H1 (cell line): ENCODE measurements around the gene GPR157. TPM values are rescaled to one million over a fixed set of nuclear protein-coding genes. Genes with fewer than 3 reads are reported as not detected.

Experiments
- CTCF ChIA-PET: fragments of 300-600 bp; sonication (Branson Sonifier 250); formaldehyde crosslinking; loops from one replicate; lab custom pipeline; 2021; ENCODE audit not compliant: partially characterized antibody; lab: Charles Lee
- POLR2A ChIA-PET: fragments of 300-600 bp; sonication (Branson Sonifier 250); formaldehyde crosslinking; loops from one replicate; lab custom pipeline; 2021; ENCODE audit warnings: inconsistent platforms; ENCODE audit not compliant: partially characterized antibody; lab: Charles Lee
- DNase-seq, 2 experiments: peaks; one replicate each; pipeline versions ENCODE4 v3.0.0 to v3.0.0-alpha.2; 2010 to 2022; ENCODE audit warnings: low spot score in 2 of 2, low read depth in 1 of 2, mixed read lengths in 1 of 2
- FAIRE-seq: peaks from 2 replicates; lab custom pipeline; 2011; peaks lifted over from hg19 to GRCh38; lab: Jason Lieb, UNC
- H2AFZ ChIP-seq: 2 replicates; pipeline ENCODE4 v1.8.1; 2012; ENCODE audit warnings: low read length, inconsistent platforms
- H2AK5ac ChIP-seq: 2 replicates; pipeline ENCODE4 v1.6.1; 2013; ENCODE audit warnings: low read depth, low read length
- H2BK120ac ChIP-seq: replicated peaks from 2 replicates; pipeline ENCODE3; 2013; ENCODE audit warnings: low read depth, low read length, inconsistent platforms
- H2BK12ac ChIP-seq: 2 replicates; pipeline ENCODE4 v1.6.1; 2013; ENCODE audit warnings: low read depth, low read length
- H2BK15ac ChIP-seq: 2 replicates; pipeline ENCODE4 v1.6.1; 2013; ENCODE audit warnings: low read length
- H2BK20ac ChIP-seq: 2 replicates; pipeline ENCODE4 v1.6.1; 2013; ENCODE audit warnings: low read length
- H2BK5ac ChIP-seq: 2 replicates; pipeline ENCODE4 v1.6.1; 2013; ENCODE audit warnings: low read depth, low read length
- H3K14ac ChIP-seq: 2 replicates; pipeline ENCODE4 v1.6.1; 2013; ENCODE audit warnings: inconsistent platforms; ENCODE audit not compliant: insufficient read length
- H3K18ac ChIP-seq: 2 replicates; pipeline ENCODE4 v1.6.1; 2013; ENCODE audit warnings: low read length; ENCODE audit errors: extremely low read depth
- H3K23ac ChIP-seq: 2 replicates; pipeline ENCODE4 v1.6.1; 2013; ENCODE audit warnings: inconsistent platforms; ENCODE audit not compliant: insufficient read length
- H3K23me2 ChIP-seq: 2 replicates; pipeline ENCODE4 v1.6.1; 2013; ENCODE audit warnings: low read depth, low read length
- H3K27ac ChIP-seq: 2 replicates; pipeline ENCODE4 v1.6.1; 2011; ENCODE audit warnings: low read depth, low read length, inconsistent platforms
- H3K27me3 ChIP-seq, 4 experiments: replicated peaks in 1 of 4; 1 replicate in 1 of 4; 2 replicates in 3 of 4; pipeline versions ENCODE4 v1.6.1 to v1.8.1; 2011 to 2013; ENCODE audit warnings: low read length in 3 of 4, mild to moderate bottlenecking in 3 of 4, inconsistent platforms in 2 of 4, mixed read lengths in 2 of 4, moderate library complexity in 1 of 4; ENCODE audit not compliant: control insufficient read depth in 3 of 4, insufficient read depth in 3 of 4; ENCODE audit errors: extremely low read depth in 1 of 4
- H3K36me3 ChIP-seq, 4 experiments: 2 replicates each; pipeline versions ENCODE4 v1.6.1 to v1.8.1; 2011 to 2013; ENCODE audit warnings: mild to moderate bottlenecking in 4 of 4, low read length in 3 of 4, moderate library complexity in 2 of 4, control low read depth in 1 of 4, inconsistent platforms in 1 of 4; ENCODE audit not compliant: insufficient read depth in 4 of 4, control insufficient read depth in 2 of 4
- H3K4ac ChIP-seq: replicated peaks from 2 replicates; pipeline ENCODE3; 2013; ENCODE audit warnings: low read length, low read depth, mixed read lengths, inconsistent platforms; ENCODE audit not compliant: insufficient read length
- H3K4me1 ChIP-seq, 4 experiments: replicated peaks in 1 of 4; 1 replicate in 1 of 4; 2 replicates in 3 of 4; pipeline versions ENCODE4 v1.6.1 to v1.8.1; 2011 to 2013; ENCODE audit warnings: low read length in 3 of 4, inconsistent platforms in 2 of 4, mixed read lengths in 1 of 4; ENCODE audit not compliant: insufficient read depth in 4 of 4, control insufficient read depth in 3 of 4
- H3K4me2 ChIP-seq, 2 experiments: 2 replicates each; pipeline versions ENCODE4 v1.6.1 to v1.8.1; 2011 to 2013; ENCODE audit warnings: low read depth in 2 of 2, low read length in 2 of 2, control low read depth in 1 of 2, inconsistent platforms in 1 of 2, mild to moderate bottlenecking in 1 of 2; ENCODE audit not compliant: insufficient read depth in 1 of 2
- H3K4me3 ChIP-seq, 4 experiments: fragments of 200-600, 300-600 bp in 1 of 4; sonication (generic), shearing (Covaris generic), sonication (Bioruptor Twin) in 1 of 4; 2 replicates each; pipeline versions ENCODE4 v1.5.1 to v1.8.1; 2011 to 2016; ENCODE audit warnings: low read length in 4 of 4, low read depth in 3 of 4, control low read depth in 2 of 4, inconsistent platforms in 2 of 4, mild to moderate bottlenecking in 2 of 4, mixed read lengths in 1 of 4, moderate library complexity in 1 of 4; ENCODE audit not compliant: insufficient read depth in 2 of 4; ENCODE audit errors: extremely low read depth in 1 of 4
- H3K56ac ChIP-seq: replicated peaks from 2 replicates; pipeline ENCODE3; 2013; ENCODE audit warnings: low read depth, mild to moderate bottlenecking, mixed read lengths, low read length, inconsistent platforms; ENCODE audit not compliant: insufficient read length
- H3K79me1 ChIP-seq: 2 replicates; pipeline ENCODE4 v1.6.1; 2013; ENCODE audit warnings: low read depth, low read length, control low read depth
- H3K79me2 ChIP-seq, 2 experiments: 2 replicates each; pipeline versions ENCODE4 v1.6.1 to v1.8.1; 2012 to 2013; ENCODE audit warnings: low read length in 2 of 2, mild to moderate bottlenecking in 2 of 2, inconsistent platforms in 1 of 2; ENCODE audit not compliant: insufficient read depth in 2 of 2, control insufficient read depth in 1 of 2
- H3K9ac ChIP-seq, 4 experiments: replicated peaks in 1 of 4; 1 replicate in 1 of 4; 2 replicates in 3 of 4; pipeline versions ENCODE4 v1.6.1 to v1.8.1; 2011 to 2013; ENCODE audit warnings: low read depth in 3 of 4, low read length in 3 of 4, control low read depth in 2 of 4, mild to moderate bottlenecking in 2 of 4, moderate library complexity in 2 of 4, inconsistent platforms in 1 of 4; ENCODE audit errors: extremely low read depth in 1 of 4
- H3K9me3 ChIP-seq, 2 experiments: 2 replicates each; pipeline versions ENCODE4 v1.6.1 to v1.8.1; 2012 to 2013; ENCODE audit warnings: mild to moderate bottlenecking in 2 of 2, moderate library complexity in 2 of 2, control low read depth in 1 of 2, inconsistent platforms in 1 of 2, low read depth in 1 of 2, low read length in 1 of 2, mixed read lengths in 1 of 2; ENCODE audit not compliant: insufficient read depth in 2 of 2
- H4K20me1 ChIP-seq, 2 experiments: replicated peaks in 1 of 2; 2 replicates each; pipeline versions ENCODE3 to v1.8.1; 2011 to 2013; ENCODE audit warnings: inconsistent platforms in 2 of 2, low read length in 2 of 2, mild to moderate bottlenecking in 1 of 2; ENCODE audit not compliant: insufficient read depth in 2 of 2, control insufficient read depth in 1 of 2
- H4K5ac ChIP-seq: 2 replicates; pipeline ENCODE4 v1.6.1; 2013; ENCODE audit warnings: low read length, low read depth, mixed read lengths, inconsistent platforms; ENCODE audit not compliant: insufficient read length
- H4K8ac ChIP-seq: 2 replicates; pipeline ENCODE4 v1.8.0; 2013; ENCODE audit warnings: mild to moderate bottlenecking, moderate library complexity, low read length, inconsistent platforms; ENCODE audit not compliant: insufficient read depth; ENCODE audit errors: extremely low read depth
- H4K91ac ChIP-seq: replicated peaks from 2 replicates; pipeline ENCODE3; 2013; ENCODE audit warnings: low read length, mixed read lengths, inconsistent platforms; ENCODE audit not compliant: insufficient read length
- BRCA1 ChIP-seq: IDR thresholded peaks from 2 replicates; pipeline ENCODE4 v1.6.1; 2012; ENCODE audit warnings: low read depth, low read length, improper control_type of control experiment
- CTCF ChIP-seq, 3 experiments: IDR thresholded peaks; 1 replicate in 2 of 3; 2 replicates in 1 of 3; pipeline versions ENCODE4 v1.5.1 to v1.6.1; 2011; ENCODE audit warnings: low read length in 3 of 3, mild to moderate bottlenecking in 3 of 3, inconsistent platforms in 2 of 3, low read depth in 1 of 3, moderate library complexity in 1 of 3; ENCODE audit not compliant: insufficient read depth in 1 of 3; ENCODE audit errors: control extremely low read depth in 1 of 3
- SIX5 ChIP-seq: IDR thresholded peaks from 2 replicates; pipeline ENCODE4 v1.6.1; 2011; ENCODE audit warnings: mild to moderate bottlenecking, low read depth, low read length
- TEAD4 ChIP-seq: IDR thresholded peaks from 2 replicates; pipeline ENCODE4 v1.6.1; 2012; ENCODE audit warnings: low read depth, low read length, inconsistent platforms, mixed read lengths
- WGBS, 2 experiments: shearing (Covaris generic) in 1 of 2; methylation state at CpG; one replicate each; pipeline versions ENCODE4 v1.1.6 to v1.1.7; 2013 to 2015; ENCODE audit warnings: low lambda C conversion rate in 2 of 2, mixed read lengths in 2 of 2, inconsistent platforms in 1 of 2, low coverage in 1 of 2, missing lambda C conversion rate in 1 of 2; ENCODE audit not compliant: insufficient replicate concordance in 2 of 2, insufficient coverage in 1 of 2, insufficient read length in 1 of 2; ENCODE audit errors: extremely low coverage in 1 of 2, missing lambda C conversion rate in 1 of 2; 5-methylcytosine and 5-hydroxymethylcytosine counted together
- polyA plus RNA-seq, 7 experiments: library from polyadenylated mRNA; depleted of rRNA in 3 of 7; stranded (reverse) in 5 of 7; unstranded in 2 of 7; fragments of >200 nt in 5 of 7; fragments of 200-250 nt in 2 of 7; gene quantifications; 1 replicate in 5 of 7; 2 replicates in 1 of 7; 4 replicates in 1 of 7; pipeline versions ENCODE4 v1.2.1 to v1.2.3, GENCODE V29; 2011 to 2013; ENCODE audit warnings: missing spikeins in 2 of 7, mixed read lengths in 2 of 7
- total RNA-seq: library from RNA; stranded (reverse); fragmentation: NEBNext Ultra II Directional; extraction: Animal tissue kit (Norgen Biotek cat#: 25700); gene quantifications from 2 replicates; pipeline ENCODE4 v1.2.1, GENCODE V29; 2021

The GPR157 gene
- total and polyA plus RNA-seq, 2 of the 8 experiments (the other 6 are each of a cell fraction or from before 2014, with no cell fraction given): 1.0 to 11.0 TPM

- Histone ChIP-seq H3K4ac (no peak overlapping the region), H2BK120ac (no peak overlapping the region), H3K9me3 (no peaks in the 10 kb centered on the region), H3K79me1 (no peaks in the 10 kb centered on the region; the same call in 1 of the 2 replicates), H3K14ac (no peak overlapping the region), H3K4me3 (no peak overlapping the region), H3K27me3 (no peaks in the 10 kb centered on the region), H2AK5ac (no peak overlapping the region), H2AFZ (no peak overlapping the region), H3K9ac (no peak overlapping the region), H4K8ac (no peak overlapping the region), H2BK20ac (no peak overlapping the region), H3K79me2 (no peaks in the 10 kb centered on the region), H2BK5ac (no peak overlapping the region), H2BK12ac (no peak overlapping the region), H3K4me2 (no peak overlapping the region), H4K20me1 (peaks cover 0 to 3% of the 10 kb centered on the region in 2 experiments), H4K91ac (no peak overlapping the region), H2BK15ac (no peak overlapping the region), H3K27ac (no peak overlapping the region), H3K56ac (no peak overlapping the region), H4K5ac (no peak overlapping the region), H3K18ac (no peak overlapping the region), H3K23ac (no peak overlapping the region), H3K36me3 (no peaks in the 10 kb centered on the region), H3K4me1 (no peaks in the 10 kb centered on the region; a peak in 2 of 7 replicates), H3K23me2 (peaks cover 9% of the 10 kb centered on the region)
- FAIRE-seq (no peak), DNase-seq (no peak)
- ChIA-PET POLR2A (interaction anchor here (1.1 to 1.3 kb wide), 2 partner anchors 9 to 180 kb away, joined by 3 to 5 read pairs; partner anchors contain the start of gene ENO1), CTCF (interaction anchor here (0.6 to 2.4 kb wide), 9 partner anchors 9 to 375 kb away, joined by 3 to 8 read pairs (median 4); no protein-coding TSS in a partner anchor)
- 78% methylated on average over 2 of the region's 2 CpGs; no CpG with 5 or more reads in 1 of the 2 experiments for WGBS, 2 experiments
- peak in 1 of 3 experiments; percentile 10; a peak in 1 of 4 replicates for TF ChIP-seq CTCF (IDR thresholded peaks at IDR 0.05; ENCODE audit: control extremely low read depth in 1 of 3, insufficient read depth in 1 of 3, low read depth in 1 of 3, low read length in 3 of 3)
- TF ChIP-seq TEAD4: 0 out of 2 replicates have a peak, but pooled peaks have one; percentile 46
- TF ChIP-seq BRCA1: no peak
- no peak for TF ChIP-seq SIX5
These were observed 70.4 kb downstream of the GPR157 start for GRCh38 chr1:9058465-9058864.
